A673 (cell line): ENCODE data around the gene ST7. TPM values are rescaled to one million over a fixed set of nuclear protein-coding genes. Genes with fewer than 3 reads are reported as not detected.

ENCODE experiments used
- BruUV-seq: library from RNA; stranded (reverse); fragments of 400-500 nt; replicated peaks from 2 replicates; lab custom pipeline; 2021; lab: Mats Ljungman, UMichigan
- CTCF ChIA-PET: fragments of 300-600 bp; sonication (Branson Sonifier 250); formaldehyde crosslinking; loops from one replicate; lab custom pipeline; 2022; ENCODE audit warnings: antibody characterized with exemption; lab: Charles Lee
- POLR2A ChIA-PET: fragments of 300-600 bp; sonication (Branson Sonifier 250); formaldehyde crosslinking; loops from one replicate; lab custom pipeline; 2022; ENCODE audit warnings: antibody characterized with exemption; ENCODE audit not compliant: low non-redundant PET; lab: Charles Lee
- DNase-seq: peaks from one replicate; pipeline ENCODE4 v3.0.0-alpha.2; 2015; ENCODE audit warnings: low spot score
- H3K27ac ChIP-seq: fragments of 200-600 bp; sonication (generic); 2 replicates; pipeline ENCODE4 v1.5.1; 2016; ENCODE audit warnings: mixed run types, low read depth, mild to moderate bottlenecking, mixed read lengths, antibody characterized with exemption, low read length; ENCODE audit not compliant: poor library complexity, severe bottlenecking
- H3K27me3 ChIP-seq: fragments of 200-600 bp; sonication (generic); replicated peaks from 2 replicates; pipeline ENCODE4 v1.6.1; 2017; ENCODE audit warnings: mixed run types, low read depth, mild to moderate bottlenecking, mixed read lengths, antibody characterized with exemption, low read length; ENCODE audit not compliant: insufficient read depth, poor library complexity
- H3K36me3 ChIP-seq: fragments of 200-600 bp; sonication (generic); 2 replicates; pipeline ENCODE4 v1.6.1; 2016; ENCODE audit warnings: mixed run types, mild to moderate bottlenecking, mixed read lengths, antibody characterized with exemption, low read length; ENCODE audit not compliant: insufficient read depth, poor library complexity, severe bottlenecking
- H3K4me1 ChIP-seq: fragments of 200-600 bp; sonication (generic); 2 replicates; pipeline ENCODE4 v1.6.1; 2017; ENCODE audit warnings: mixed run types, mild to moderate bottlenecking, mixed read lengths, antibody characterized with exemption, low read length; ENCODE audit not compliant: insufficient read depth, poor library complexity, severe bottlenecking
- H3K4me3 ChIP-seq: fragments of 200-600 bp; sonication (generic); 2 replicates; pipeline ENCODE4 v1.5.1; 2016; ENCODE audit warnings: low read depth, mixed run types, mild to moderate bottlenecking, mixed read lengths, low read length; ENCODE audit not compliant: poor library complexity, severe bottlenecking
- H3K9me3 ChIP-seq: fragments of 200-600 bp; sonication (generic); 2 replicates; pipeline ENCODE4 v1.6.1; 2016; ENCODE audit warnings: mixed run types, low read depth, mild to moderate bottlenecking, mixed read lengths, antibody characterized with exemption, low read length; ENCODE audit not compliant: poor library complexity, severe bottlenecking
- EZH2 ChIP-seq: fragments of 200-600 bp; sonication (generic); IDR thresholded peaks from 2 replicates; pipeline ENCODE4 v1.6.1; 2017; ENCODE audit warnings: borderline replicate concordance, low read depth, mild to moderate bottlenecking, mixed read lengths, antibody characterized with exemption, low read length; ENCODE audit not compliant: poor library complexity, severe bottlenecking
- intact Hi-C: fragments of 100-400 bp; cut with micrococcal nuclease; formaldehyde crosslinking; loops from one replicate; pipeline ENCODE4 v1.10.0; 2022; ENCODE audit not compliant: unreplicated experiment
- total RNA-seq: library from RNA; stranded (reverse); gene quantifications from 2 replicates; pipeline ENCODE4 v1.2.3, GENCODE V29; 2021
- TF ChIP-seq, protein P1 (sequence below): fragments of 300-800, 200-600 bp; sonication (generic); conservative IDR thresholded peaks from 2 replicates; pipeline ENCODE4 v1.5.1; 2017; ENCODE audit warnings: low read depth, mild to moderate bottlenecking, antibody characterized with exemption, low read length, moderate library complexity, mixed read lengths

Gene ST7
- total RNA-seq, 1 experiment from 2014 or later, result 24.3 TPM

DNA sequence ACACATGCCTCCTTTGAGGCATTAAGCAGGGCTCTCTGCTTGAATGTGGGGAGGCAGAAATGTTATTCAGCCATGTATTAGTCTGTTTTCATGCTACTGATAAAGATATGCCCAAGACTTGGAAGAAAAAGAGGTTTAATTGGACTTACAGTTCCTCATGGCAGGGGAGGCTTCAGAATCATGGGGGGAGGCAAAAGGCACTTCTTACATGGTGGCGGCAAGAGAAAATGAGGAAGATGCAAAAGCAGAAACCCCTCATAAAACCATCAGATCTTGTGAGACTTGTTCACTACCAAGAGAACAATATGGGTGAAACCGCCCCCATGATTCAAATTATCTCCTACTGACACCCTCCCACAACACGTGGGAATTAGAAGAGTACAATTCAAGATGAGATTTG lies 37.9 kb downstream of the ST7 start:
- H3K4me1 ChIP-seq, result no peaks in the 10 kb centered on the region
- no peak overlapping the region for H3K4me3 ChIP-seq
- no TSS peak for BruUV-seq
- DNase-seq, result no peak
- no peaks in the 10 kb centered on the region for H3K27me3 ChIP-seq
- POLR2A ChIA-PET, result no interaction called here
- no peak for TF ChIP-seq EZH2
- TF ChIP-seq, protein P1, sequence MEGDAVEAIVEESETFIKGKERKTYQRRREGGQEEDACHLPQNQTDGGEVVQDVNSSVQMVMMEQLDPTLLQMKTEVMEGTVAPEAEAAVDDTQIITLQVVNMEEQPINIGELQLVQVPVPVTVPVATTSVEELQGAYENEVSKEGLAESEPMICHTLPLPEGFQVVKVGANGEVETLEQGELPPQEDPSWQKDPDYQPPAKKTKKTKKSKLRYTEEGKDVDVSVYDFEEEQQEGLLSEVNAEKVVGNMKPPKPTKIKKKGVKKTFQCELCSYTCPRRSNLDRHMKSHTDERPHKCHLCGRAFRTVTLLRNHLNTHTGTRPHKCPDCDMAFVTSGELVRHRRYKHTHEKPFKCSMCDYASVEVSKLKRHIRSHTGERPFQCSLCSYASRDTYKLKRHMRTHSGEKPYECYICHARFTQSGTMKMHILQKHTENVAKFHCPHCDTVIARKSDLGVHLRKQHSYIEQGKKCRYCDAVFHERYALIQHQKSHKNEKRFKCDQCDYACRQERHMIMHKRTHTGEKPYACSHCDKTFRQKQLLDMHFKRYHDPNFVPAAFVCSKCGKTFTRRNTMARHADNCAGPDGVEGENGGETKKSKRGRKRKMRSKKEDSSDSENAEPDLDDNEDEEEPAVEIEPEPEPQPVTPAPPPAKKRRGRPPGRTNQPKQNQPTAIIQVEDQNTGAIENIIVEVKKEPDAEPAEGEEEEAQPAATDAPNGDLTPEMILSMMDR, result no peak
- no peak overlapping the region for H3K27ac ChIP-seq
- no peaks in the 10 kb centered on the region for H3K36me3 ChIP-seq
- CTCF ChIA-PET, result no interaction called here
- no peaks in the 10 kb centered on the region for H3K9me3 ChIP-seq
- intact Hi-C loops, result no loop called here

GRCh38 chr7:116994611-116995010 lies 41.3 kb downstream of the ST7 start:
- BruUV-seq, result no TSS peak
- Histone ChIP-seq H3K36me3 (no peaks in the 10 kb centered on the region), H3K27me3 (no peaks in the 10 kb centered on the region), H3K9me3 (no peaks in the 10 kb centered on the region), H3K4me1 (no peaks in the 10 kb centered on the region), H3K27ac (no peak overlapping the region), H3K4me3 (no peak overlapping the region)
- TF ChIP-seq EZH2, result no peak
- TF ChIP-seq, protein P1, result no peak
- POLR2A ChIA-PET, result no interaction called here
- intact Hi-C loops, result no loop called here
- DNase-seq, result no peak
- CTCF ChIA-PET, result no interaction called here

DNA sequence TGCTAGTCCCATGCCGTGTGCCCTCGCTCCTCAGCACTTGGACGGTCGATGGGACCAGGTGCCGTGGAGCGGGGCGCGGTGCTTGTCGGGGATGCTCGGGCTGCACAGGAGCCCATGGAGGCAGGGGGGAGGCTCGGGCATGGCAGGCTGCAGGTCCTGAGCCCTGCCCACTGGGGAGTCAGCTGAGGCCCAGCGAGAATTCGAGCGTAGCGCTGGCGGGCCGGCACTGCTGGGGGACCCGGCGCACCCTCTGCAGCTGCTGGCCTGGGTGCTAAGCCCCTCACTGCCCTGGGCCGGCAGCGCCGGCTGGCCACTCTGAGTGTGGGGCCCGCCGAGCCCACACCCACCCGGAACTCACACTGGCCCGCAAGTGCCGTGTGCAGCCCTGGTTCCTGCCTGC lies 44.7 kb downstream of the ST7 start:
- TF ChIP-seq, protein P1, result no peak
- TF ChIP-seq EZH2, result no peak
- H3K36me3 ChIP-seq, result no peaks in the 10 kb centered on the region
- ChIA-PET CTCF (no interaction called here), POLR2A (interaction anchor here (0.6 kb wide), 1 partner anchor 125 kb away, joined by 3 read pairs; no protein-coding TSS in a partner anchor)
- H3K4me3 ChIP-seq, result no peak overlapping the region
- H3K4me1 ChIP-seq, result no peaks in the 10 kb centered on the region
- no peaks in the 10 kb centered on the region for H3K9me3 ChIP-seq
- BruUV-seq, result no TSS peak
- intact Hi-C loops, result no loop called here
- no peak for DNase-seq
- no peak overlapping the region for H3K27ac ChIP-seq
- no peaks in the 10 kb centered on the region for H3K27me3 ChIP-seq
